HUES6 (cell line): ENCODE results near the gene PPP2R2C.

ENCODE experiments used
- H3K27ac ChIP-seq: 2 replicates; pipeline ENCODE4 v1.7.0; 2013; ENCODE audit warnings: low read depth, mild to moderate bottlenecking, low read length, inconsistent platforms
- H3K27me3 ChIP-seq: 2 replicates; pipeline ENCODE4 v1.6.1; 2013; ENCODE audit warnings: low read length; ENCODE audit not compliant: control insufficient read depth, insufficient read depth
- H3K36me3 ChIP-seq: 2 replicates; pipeline ENCODE4 v1.6.1; 2013; ENCODE audit warnings: low read length; ENCODE audit not compliant: control insufficient read depth, insufficient read depth
- H3K4me1 ChIP-seq: 2 replicates; pipeline ENCODE4 v1.6.1; 2013; ENCODE audit warnings: low read length; ENCODE audit not compliant: control insufficient read depth, insufficient read depth
- H3K4me3 ChIP-seq: 2 replicates; pipeline ENCODE4 v1.5.1; 2013; ENCODE audit warnings: low read depth, low read length
- H3K9ac ChIP-seq: one replicate; pipeline ENCODE4 v1.6.1; 2013; ENCODE audit warnings: mild to moderate bottlenecking, low read length
- H3K9me3 ChIP-seq: 2 replicates; pipeline ENCODE4 v1.6.1; 2013; ENCODE audit warnings: low read depth, low read length; ENCODE audit not compliant: control insufficient read depth, insufficient read depth

PPP2R2C gene

DNA sequence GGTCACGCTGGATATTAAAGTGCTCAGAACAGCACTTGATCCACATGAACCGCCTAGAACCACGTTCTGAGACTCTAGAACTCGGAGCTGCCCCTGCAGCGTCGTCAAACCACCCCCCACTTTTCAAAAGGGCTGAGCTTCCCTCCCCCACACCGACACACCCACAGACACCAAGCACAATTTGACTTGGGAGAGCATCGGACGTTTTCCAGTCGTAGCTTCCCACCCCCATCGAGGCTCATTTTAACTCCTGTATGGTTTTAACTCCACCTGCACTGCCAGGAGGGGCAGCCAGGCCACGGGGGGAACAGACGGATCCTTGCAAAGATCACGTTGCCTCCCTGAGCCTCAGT lies 26.3 kb downstream of the PPP2R2C start:
- H3K4me1 ChIP-seq: peaks cover 7% of the 10 kb centered on the region; the same call in 1 of the 2 replicates

DNA sequence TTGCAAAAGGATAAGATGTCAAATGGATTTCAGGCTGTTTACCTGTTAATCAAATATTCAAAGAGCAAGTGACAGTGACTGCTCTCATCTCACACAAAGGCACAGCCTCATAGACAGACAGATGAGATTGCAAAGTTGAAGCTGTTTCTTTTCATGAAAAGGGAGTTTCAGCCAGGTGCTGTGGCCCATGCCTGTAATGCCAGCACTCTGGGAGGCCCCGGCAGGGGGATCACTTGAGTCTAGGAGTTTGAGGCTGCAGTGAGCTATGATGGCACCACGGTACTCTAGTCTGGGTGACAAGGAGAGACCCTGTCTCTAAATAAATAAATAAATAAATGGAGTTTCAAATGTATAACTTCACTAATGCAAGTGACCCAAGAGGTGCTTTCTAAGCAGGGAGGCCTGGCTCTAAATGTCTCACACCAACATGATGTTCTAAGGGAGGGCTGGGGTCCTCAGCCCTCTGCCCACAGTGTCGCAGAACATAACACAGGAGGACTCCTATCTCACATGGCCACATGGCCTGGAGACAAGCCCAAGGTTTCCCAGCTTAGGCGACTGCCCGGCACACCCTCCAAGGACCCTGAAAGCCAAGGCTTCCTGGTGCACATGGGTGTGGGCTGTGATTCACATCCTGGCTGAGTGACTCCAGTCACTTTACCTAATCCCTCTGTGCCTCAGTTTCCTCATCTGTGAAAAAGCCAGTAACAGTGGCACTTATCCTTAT lies 26.8 kb downstream of the PPP2R2C start:
- Histone ChIP-seq H3K9me3 (no peaks in the 10 kb centered on the region), H3K27me3 (no peaks in the 10 kb centered on the region), H3K4me1 (peaks cover 7% of the 10 kb centered on the region; the same call in 1 of the 2 replicates)

More for the DNA sequence above, 26.3 kb downstream of the PPP2R2C start:
- no peaks in the 10 kb centered on the region for H3K9me3 ChIP-seq
- no peaks in the 10 kb centered on the region for H3K27me3 ChIP-seq
- no peak overlapping the region for H3K27ac ChIP-seq
- no peak overlapping the region for H3K4me3 ChIP-seq
- no peak overlapping the region for H3K9ac ChIP-seq
- H3K36me3 ChIP-seq: no peaks in the 10 kb centered on the region

GRCh38 chr4:6444582-6444981 lies 27.8 kb downstream of the PPP2R2C start:
- Histone ChIP-seq H3K4me1 (peaks cover 7% of the 10 kb centered on the region; the same call in 1 of the 2 replicates), H3K4me3 (no peak overlapping the region), H3K27me3 (no peaks in the 10 kb centered on the region)

More for the DNA sequence above, 26.8 kb downstream of the PPP2R2C start:
- no peak overlapping the region for H3K9ac ChIP-seq
- H3K36me3 ChIP-seq: no peaks in the 10 kb centered on the region
- no peak overlapping the region for H3K27ac ChIP-seq
- H3K4me3 ChIP-seq: no peak overlapping the region

GRCh38 chr4:6443035-6444023 lies 29.1 kb downstream of the PPP2R2C start:
- Histone ChIP-seq H3K36me3 (no peaks in the 10 kb centered on the region), H3K9ac (no peak overlapping the region), H3K9me3 (no peaks in the 10 kb centered on the region), H3K27ac (no peak overlapping the region), H3K27me3 (no peaks in the 10 kb centered on the region), H3K4me3 (no peak overlapping the region), H3K4me1 (peaks cover 7% of the 10 kb centered on the region; the same call in 1 of the 2 replicates)

More at GRCh38 chr4:6444582-6444981, 27.8 kb downstream of the PPP2R2C start:
- no peaks in the 10 kb centered on the region for H3K9me3 ChIP-seq
- H3K9ac ChIP-seq: no peak overlapping the region
- H3K36me3 ChIP-seq: no peaks in the 10 kb centered on the region
- H3K27ac ChIP-seq: no peak overlapping the region

DNA sequence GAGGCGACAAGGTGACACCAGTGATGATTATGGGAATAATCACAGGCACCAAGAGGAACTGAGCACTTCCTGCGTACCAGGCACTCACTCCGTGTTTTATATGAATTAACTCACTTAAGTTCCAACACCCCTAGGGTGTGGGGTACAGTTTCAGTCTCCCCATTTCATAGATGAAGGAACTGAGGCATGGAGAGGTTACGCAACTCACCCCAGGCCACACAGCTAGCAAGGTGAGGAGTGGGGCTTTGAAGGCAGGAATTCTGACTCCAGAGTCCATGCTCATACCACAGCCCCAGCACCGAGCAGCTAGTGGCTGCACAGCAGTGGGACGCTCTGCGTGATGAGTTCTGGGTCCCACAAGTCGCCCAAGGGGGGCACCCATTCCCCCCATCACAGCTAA lies 29.9 kb downstream of the PPP2R2C start:
- no peaks in the 10 kb centered on the region for H3K27me3 ChIP-seq
- H3K9me3 ChIP-seq: no peaks in the 10 kb centered on the region
- no peak overlapping the region for H3K27ac ChIP-seq
- H3K4me1 ChIP-seq: peaks cover 7% of the 10 kb centered on the region; the same call in 1 of the 2 replicates
- no peak overlapping the region for H3K4me3 ChIP-seq
- no peak overlapping the region for H3K9ac ChIP-seq
- no peaks in the 10 kb centered on the region for H3K36me3 ChIP-seq

GRCh38 chr4:6441758-6442157 lies 30.7 kb downstream of the PPP2R2C start:
- no peaks in the 10 kb centered on the region for H3K9me3 ChIP-seq
- H3K27ac ChIP-seq: no peak overlapping the region
- H3K9ac ChIP-seq: no peak overlapping the region
- no peak overlapping the region for H3K4me3 ChIP-seq
- no peaks in the 10 kb centered on the region for H3K27me3 ChIP-seq
- peaks cover 3% of the 10 kb centered on the region; the same call in 1 of the 2 replicates for H3K4me1 ChIP-seq
- H3K36me3 ChIP-seq: no peaks in the 10 kb centered on the region

DNA sequence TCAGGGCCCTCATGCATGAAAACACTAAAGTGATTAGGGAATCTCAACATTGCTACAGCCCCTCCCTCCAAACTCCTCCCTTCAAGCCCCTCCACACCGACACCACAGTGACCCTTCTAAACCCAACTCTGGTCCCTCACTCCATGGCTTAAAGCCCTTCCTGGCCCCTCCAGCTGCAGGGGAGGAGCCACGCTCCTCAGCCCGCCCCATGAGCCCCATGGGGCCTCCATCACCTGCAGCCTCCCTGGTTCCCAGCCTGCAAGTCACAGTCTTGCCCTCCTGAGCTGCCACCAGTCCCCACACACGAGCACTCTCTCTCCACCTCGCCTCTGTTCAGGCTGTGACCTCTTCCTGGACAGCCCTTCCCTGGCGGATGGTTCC lies 31.2 kb downstream of the PPP2R2C start:
- Histone ChIP-seq H3K9me3 (no peaks in the 10 kb centered on the region), H3K4me1 (no peaks in the 10 kb centered on the region), H3K27me3 (no peaks in the 10 kb centered on the region), H3K9ac (no peak overlapping the region), H3K36me3 (no peaks in the 10 kb centered on the region), H3K4me3 (no peak overlapping the region), H3K27ac (no peak overlapping the region)

GRCh38 chr4:6440506-6441201 lies 31.8 kb downstream of the PPP2R2C start:
- H3K4me3 ChIP-seq: no peak overlapping the region
- H3K4me1 ChIP-seq: no peaks in the 10 kb centered on the region
- no peak overlapping the region for H3K9ac ChIP-seq
- H3K27ac ChIP-seq: no peak overlapping the region
- H3K9me3 ChIP-seq: peaks cover 3% of the 10 kb centered on the region; the same call in 1 of the 2 replicates
- H3K27me3 ChIP-seq: no peaks in the 10 kb centered on the region
- H3K36me3 ChIP-seq: no peaks in the 10 kb centered on the region

GRCh38 chr4:6439120-6439762 lies 33.2 kb downstream of the PPP2R2C start:
- H3K4me3 ChIP-seq: no peak overlapping the region
- H3K9me3 ChIP-seq: peaks cover 14% of the 10 kb centered on the region
- no peaks in the 10 kb centered on the region for H3K36me3 ChIP-seq
- no peak overlapping the region for H3K9ac ChIP-seq
- H3K27ac ChIP-seq: no peak overlapping the region
- H3K27me3 ChIP-seq: no peaks in the 10 kb centered on the region
- no peaks in the 10 kb centered on the region for H3K4me1 ChIP-seq

DNA sequence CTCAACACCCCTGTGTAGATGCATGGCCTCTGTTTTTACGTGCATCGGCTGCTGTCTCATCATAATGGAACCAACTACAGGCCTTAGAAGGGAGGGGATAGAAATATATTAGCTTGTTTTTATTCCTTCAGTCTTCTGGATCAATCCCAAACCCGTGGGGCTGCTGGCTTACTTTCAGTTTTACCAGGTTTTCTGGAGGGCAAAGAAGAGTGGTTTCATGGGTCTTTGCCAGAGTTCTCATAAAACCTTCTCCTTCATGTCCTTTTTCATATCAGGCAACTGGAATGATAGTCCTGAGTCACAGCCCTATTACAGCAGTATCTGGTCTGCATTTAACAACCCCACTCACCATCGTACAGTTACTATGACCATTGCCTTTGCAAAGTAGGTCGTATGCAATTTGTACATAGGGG lies 34.6 kb downstream of the PPP2R2C start:
- no peak overlapping the region for H3K9ac ChIP-seq
- H3K27ac ChIP-seq: no peak overlapping the region
- no peaks in the 10 kb centered on the region for H3K27me3 ChIP-seq
- H3K4me3 ChIP-seq: no peak overlapping the region
- H3K4me1 ChIP-seq: no peaks in the 10 kb centered on the region
- H3K9me3 ChIP-seq: peaks cover 14% of the 10 kb centered on the region
- no peaks in the 10 kb centered on the region for H3K36me3 ChIP-seq
